GM18507 (cell line): ENCODE data around the gene MMP2.

Experiments
- DNase-seq: peaks from one replicate; pipeline ENCODE4 v3.0.0; 2011; ENCODE audit warnings: low read depth; ENCODE audit not compliant: insufficient read length; ENCODE audit errors: extremely low spot score
- FAIRE-seq: peaks from 2 replicates; lab custom pipeline; 2011; peaks lifted over from hg19 to GRCh38; lab: Jason Lieb, UNC

The MMP2 gene

DNA sequence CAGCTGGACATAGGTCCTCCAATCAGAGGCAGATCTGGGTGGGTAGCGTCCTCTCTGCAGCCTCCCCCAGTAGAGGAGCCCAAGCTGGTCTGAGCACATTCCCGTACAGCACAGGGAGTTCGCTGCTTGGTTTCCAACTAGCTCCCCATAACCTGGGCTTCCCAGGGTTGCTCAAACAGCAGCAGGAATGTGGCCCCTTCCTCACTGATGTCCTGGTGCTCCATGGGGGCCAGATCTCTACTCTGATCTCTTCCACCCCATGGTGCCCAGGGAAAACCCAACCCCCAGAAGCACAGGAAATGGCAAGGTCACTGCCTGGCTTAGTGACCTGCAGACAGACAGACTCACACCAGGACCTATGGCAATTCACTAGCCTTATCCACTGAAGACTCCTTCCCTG is 11.1 kb upstream of the MMP2 start:
- no peak for FAIRE-seq
- no peak for DNase-seq

- DNase-seq: no peak
- FAIRE-seq: no peak
These were observed 10.5 kb upstream of the MMP2 start for GRCh38 chr16:55468352-55468990.

GRCh38 chr16:55469821-55470532 is 9.0 kb upstream of the MMP2 start:
- FAIRE-seq: no peak

GRCh38 chr16:55470533-55471371 is 8.2 kb upstream of the MMP2 start:
- DNase-seq (no peak), FAIRE-seq (no peak)

More at GRCh38 chr16:55469821-55470532, 9.0 kb upstream of the MMP2 start:
- DNase-seq: no peak

DNA sequence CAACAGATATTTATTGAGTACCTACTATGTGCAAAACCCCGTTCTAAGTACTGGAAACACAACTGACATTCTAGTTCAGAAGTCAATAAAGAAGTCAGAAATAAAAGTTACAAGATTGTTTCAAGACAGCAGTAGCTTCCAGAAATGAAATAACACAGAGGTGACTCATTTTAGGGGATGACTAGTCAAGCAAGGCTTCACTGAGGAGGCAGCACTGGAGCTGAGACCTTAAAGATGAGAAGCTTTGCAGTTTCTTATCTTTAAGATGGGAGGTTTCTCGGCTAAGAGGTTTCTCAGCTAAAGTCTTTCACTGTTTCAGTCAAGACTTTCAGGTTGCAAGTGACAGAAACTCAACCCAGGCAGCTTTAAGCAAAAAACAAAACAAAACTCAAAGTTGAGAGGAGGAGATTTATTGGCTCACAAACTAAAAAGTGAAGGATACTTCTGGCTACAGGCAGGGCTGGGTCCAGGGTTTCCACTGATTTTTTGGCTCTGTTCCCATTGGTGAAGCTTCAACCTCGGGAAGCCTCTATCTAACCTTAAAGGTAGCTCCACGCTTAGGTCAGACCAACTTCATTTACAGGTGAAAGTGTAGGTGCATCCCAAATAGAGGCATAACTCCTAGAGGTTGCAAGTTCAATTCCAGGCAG is 7.4 kb upstream of the MMP2 start:
- no peak for DNase-seq

GRCh38 chr16:55473587-55473986 is 5.4 kb upstream of the MMP2 start:
- no peak for FAIRE-seq

More for the DNA sequence above, 7.4 kb upstream of the MMP2 start:
- no peak for FAIRE-seq

GRCh38 chr16:55474821-55475220 is 4.2 kb upstream of the MMP2 start:
- FAIRE-seq: no peak
- DNase-seq: no peak

More at GRCh38 chr16:55473587-55473986, 5.4 kb upstream of the MMP2 start:
- no peak for DNase-seq

- FAIRE-seq: no peak
- DNase-seq: no peak
These were observed 3.1 kb upstream of the MMP2 start for GRCh38 chr16:55475919-55476318.

DNA sequence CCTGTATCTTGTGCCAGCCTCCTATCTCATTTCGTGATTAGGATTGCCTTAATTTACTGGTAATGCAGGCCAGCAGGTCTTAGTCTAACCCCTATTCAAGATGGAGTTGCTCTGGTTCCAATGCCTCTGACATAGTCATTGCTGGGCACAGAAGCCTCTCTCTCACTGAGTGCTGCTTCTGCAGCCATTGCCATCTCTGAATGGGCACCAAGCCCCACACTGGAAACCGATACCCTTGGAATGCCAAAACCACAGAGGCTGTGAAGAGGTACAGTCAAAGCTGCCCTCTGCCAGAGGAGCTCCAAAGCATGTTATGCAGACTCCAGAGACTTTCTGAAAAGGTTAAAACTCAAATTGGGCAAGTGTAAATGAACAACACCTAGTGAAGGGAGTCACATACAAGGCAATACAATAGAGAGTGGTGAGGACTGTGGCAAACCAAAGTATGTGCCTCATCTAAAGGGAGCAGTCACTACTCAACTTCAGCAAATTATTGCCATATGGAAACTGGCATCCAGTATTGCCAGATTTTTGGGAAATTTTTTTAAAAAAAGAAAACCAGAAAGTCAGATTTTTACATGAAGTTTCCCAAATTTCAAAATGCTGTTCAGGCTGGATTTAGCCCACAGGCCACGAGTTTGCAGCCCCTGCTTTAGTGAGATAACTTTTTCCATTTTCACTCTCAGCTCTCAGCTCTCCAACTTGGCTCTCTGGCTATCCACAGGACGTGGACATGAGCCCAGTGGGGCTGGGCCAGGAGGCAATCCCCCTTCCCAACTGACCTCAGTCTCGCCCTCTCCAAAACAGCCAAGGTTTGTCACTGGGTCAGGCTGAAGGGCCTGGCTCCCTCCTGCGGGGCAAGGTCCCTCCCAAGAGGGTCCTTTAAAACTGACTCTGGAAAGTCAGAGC is 2.1 kb upstream of the MMP2 start:
- DNase-seq (no peak), FAIRE-seq (no peak)

DNA sequence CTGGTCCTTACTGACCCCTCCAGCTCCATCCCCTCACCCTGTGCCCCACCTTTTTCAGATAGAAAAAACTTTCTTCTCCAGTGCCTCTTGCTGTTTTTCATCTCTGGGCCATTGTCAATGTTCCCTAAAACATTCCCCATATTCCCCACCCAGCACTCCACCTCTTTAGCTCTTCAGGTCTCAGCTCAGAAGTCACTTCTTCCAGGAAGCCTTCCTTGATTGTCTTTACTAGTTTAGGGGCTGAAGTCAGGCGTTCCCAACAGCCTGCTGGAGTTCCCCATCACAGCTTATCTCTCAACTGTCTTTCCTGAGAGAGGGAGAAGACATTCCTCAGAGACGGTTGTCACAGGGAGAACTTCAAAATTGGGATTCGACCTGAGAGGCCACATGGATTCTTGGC is 1.3 kb upstream of the MMP2 start:
- FAIRE-seq (no peak), DNase-seq (no peak)

- FAIRE-seq (no peak), DNase-seq (no peak)
These were observed 587 bp downstream of the MMP2 start for GRCh38 chr16:55479430-55480140.

DNA sequence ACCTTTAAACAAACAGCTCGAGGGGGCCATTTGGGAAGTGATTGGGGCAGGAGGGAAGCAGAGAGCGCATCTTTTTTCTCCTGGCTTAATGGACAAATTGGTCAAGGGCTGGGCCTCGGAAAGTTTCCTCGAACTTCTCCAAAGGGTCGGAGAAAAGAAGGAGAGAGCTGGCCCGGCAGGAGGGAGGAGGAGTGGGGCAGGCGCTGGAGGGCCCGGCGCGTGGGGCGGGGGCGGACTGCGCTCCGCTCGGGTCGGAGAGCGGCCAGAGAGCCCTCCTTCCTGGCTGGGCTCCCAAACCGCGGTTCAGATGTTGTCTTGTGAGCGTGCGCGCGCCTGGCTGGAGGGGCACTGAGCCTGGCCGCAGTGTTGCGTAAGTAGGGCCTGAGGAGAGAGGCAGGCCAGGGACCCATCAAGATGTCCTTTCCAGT is 1.2 kb downstream of the MMP2 start:
- FAIRE-seq (no peak), DNase-seq (no peak)

- FAIRE-seq (no peak), DNase-seq (no peak)
These were observed 2.0 kb downstream of the MMP2 start for GRCh38 chr16:55481023-55481422.

DNA sequence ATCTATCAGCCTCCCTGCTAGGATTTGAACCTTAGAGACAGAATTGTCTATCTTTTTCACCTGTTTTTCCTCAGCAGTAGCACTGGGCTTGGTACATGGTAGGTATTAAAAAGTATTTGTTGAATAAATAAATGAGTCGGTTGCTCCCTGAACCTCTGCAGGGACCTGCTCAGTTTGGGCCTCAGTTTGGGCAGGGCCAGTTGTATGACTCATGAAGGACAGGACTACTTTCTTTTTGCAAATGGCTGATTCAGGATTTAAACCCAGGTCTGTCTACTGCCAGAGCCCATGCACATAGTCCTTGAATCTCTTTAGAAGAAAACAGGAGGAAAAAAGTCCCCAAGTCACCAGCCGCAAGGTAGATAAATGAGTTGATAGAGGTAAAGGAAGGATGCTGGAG is 3.1 kb downstream of the MMP2 start:
- FAIRE-seq (no peak), DNase-seq (no peak)

- no peak for DNase-seq
- no peak for FAIRE-seq
These were observed 8.2 kb downstream of the MMP2 start for GRCh38 chr16:55487048-55487803.

- FAIRE-seq (no peak), DNase-seq (no peak)
These were observed 9.3 kb downstream of the MMP2 start for GRCh38 chr16:55488306-55488705.

GRCh38 chr16:55489119-55489955 is 10.3 kb downstream of the MMP2 start:
- DNase-seq (no peak), FAIRE-seq (no peak)
